Neural progenitor cell (in vitro differentiated cells): ENCODE data around the gene COQ10B. TPM values are rescaled to one million over a fixed set of nuclear protein-coding genes. Genes with fewer than 3 reads are reported as not detected.

Source experiments
- DNase-seq: peaks from one replicate; pipeline ENCODE4 v3.0.0-alpha.2; 2016; ENCODE audit warnings: low spot score
- H2AFZ ChIP-seq: fragments of 200-600 bp; sonication (generic); replicated peaks from 2 replicates; pipeline ENCODE4 v1.6.1; 2016; ENCODE audit warnings: antibody characterized with exemption
- H3F3A ChIP-seq: fragments of 200-600 bp; sonication (generic); 2 replicates; pipeline ENCODE4 v1.6.1; 2016; ENCODE audit warnings: antibody characterized with exemption, low read depth
- H3K27ac ChIP-seq: fragments of 200-600 bp; sonication (generic); 2 replicates; pipeline ENCODE4 v1.5.1; 2016; ENCODE audit warnings: mild to moderate bottlenecking
- H3K27me3 ChIP-seq: fragments of 200-600 bp; sonication (generic); 2 replicates; pipeline ENCODE4 v1.6.1; 2016; ENCODE audit warnings: mild to moderate bottlenecking, moderate library complexity
- H3K36me3 ChIP-seq: fragments of 200-600 bp; sonication (generic); 2 replicates; pipeline ENCODE4 v1.5.1; 2016
- H3K4me1 ChIP-seq: fragments of 200-600 bp; sonication (generic); 2 replicates; pipeline ENCODE4 v1.6.1; 2016; ENCODE audit warnings: mixed run types
- H3K4me2 ChIP-seq: fragments of 200-600 bp; sonication (generic); 2 replicates; pipeline ENCODE4 v1.6.1; 2016
- H3K4me3 ChIP-seq: fragments of 200-600 bp; sonication (generic); 2 replicates; pipeline ENCODE4 v1.5.1; 2016
- H3K79me2 ChIP-seq: fragments of 200-600 bp; sonication (generic); 2 replicates; pipeline ENCODE4 v1.6.1; 2016; ENCODE audit warnings: low read depth
- H3K9ac ChIP-seq: fragments of 200-600 bp; sonication (generic); 2 replicates; pipeline ENCODE4 v1.6.1; 2016
- H3K9me3 ChIP-seq: fragments of 200-600 bp; sonication (generic); 2 replicates; pipeline ENCODE4 v1.5.1; 2016; ENCODE audit warnings: low read depth
- H4K20me1 ChIP-seq: fragments of 200-600 bp; sonication (generic); 2 replicates; pipeline ENCODE4 v1.6.1; 2016; ENCODE audit warnings: low read depth
- H3K27ac Mint-ChIP-seq: 3 replicates; pipeline ENCODE4 v1.8.0; 2021; ENCODE audit warnings: mixed read lengths
- H3K27me3 Mint-ChIP-seq: 2 replicates; pipeline ENCODE4 v1.8.0; 2022; ENCODE audit warnings: low read depth, mild to moderate bottlenecking, inconsistent platforms, moderate library complexity, mixed read lengths; ENCODE audit not compliant: insufficient read depth
- H3K36me3 Mint-ChIP-seq: 3 replicates; pipeline ENCODE4 v1.8.0; 2021; ENCODE audit warnings: mixed read lengths
- H3K4me1 Mint-ChIP-seq: 3 replicates; pipeline ENCODE4 v1.8.0; 2021; ENCODE audit warnings: mixed read lengths
- H3K4me3 Mint-ChIP-seq: 3 replicates; pipeline ENCODE4 v1.8.0; 2021; ENCODE audit warnings: mild to moderate bottlenecking, moderate library complexity, mixed read lengths
- H3K9me3 Mint-ChIP-seq: 3 replicates; pipeline ENCODE4 v1.8.0; 2020; ENCODE audit warnings: mixed read lengths
- CTCF ChIP-seq: fragments of 200-600 bp; sonication (generic); IDR thresholded peaks from 2 replicates; pipeline ENCODE4 v1.5.1; 2017; ENCODE audit warnings: antibody characterized with exemption, mild to moderate bottlenecking
- EZH2 ChIP-seq: fragments of 200-600 bp; sonication (generic); IDR thresholded peaks from 2 replicates; pipeline ENCODE4 v1.6.1; 2017; ENCODE audit warnings: antibody characterized with exemption, mild to moderate bottlenecking, moderate library complexity
- EZH2phosphoT487 ChIP-seq: fragments of 200-600 bp; sonication (generic); IDR thresholded peaks from 2 replicates; pipeline ENCODE4 v1.6.1; 2017; ENCODE audit warnings: antibody characterized with exemption
- total RNA-seq: library from RNA; depleted of rRNA; stranded (reverse); fragments of >200 nt; gene quantifications from 2 replicates; pipeline ENCODE4 v1.2.3, GENCODE V29; 2015; ENCODE audit warnings: low replicate concordance

COQ10B gene
- total RNA-seq, 1 donor from 2014 or later = 20.1 TPM

GRCh38 chr2:197464175-197464574, 10.8 kb downstream of the COQ10B start:
- Mint-ChIP-seq H3K4me1 (no peaks in the 10 kb centered on the region), H3K27ac (peak overlapping the region; percentile 15), H3K27me3 (no peaks in the 10 kb centered on the region), H3K4me3 (no peak overlapping the region), H3K36me3 (peaks cover 9% of the 10 kb centered on the region), H3K9me3 (no peaks in the 10 kb centered on the region)
- Histone ChIP-seq H4K20me1 (no peaks in the 10 kb centered on the region), H3K4me1 (no peaks in the 10 kb centered on the region), H3K36me3 (no peaks in the 10 kb centered on the region), H3K9ac (no peak overlapping the region), H3K27me3 (no peaks in the 10 kb centered on the region), H3K4me2 (no peak overlapping the region), H3K9me3 (no peaks in the 10 kb centered on the region), H3K79me2 (no peaks in the 10 kb centered on the region), H3K27ac (no peak overlapping the region), H2AFZ (no peak overlapping the region), H3K4me3 (no peak overlapping the region), H3F3A (no peaks in the 10 kb centered on the region)
- no peak for DNase-seq
- TF ChIP-seq EZH2phosphoT487 (no peak), EZH2 (no peak), CTCF (no peak)

- H3K4me2 ChIP-seq = no peak overlapping the region
Observed at GRCh38 chr2:197472166-197472565, 18.8 kb downstream of the COQ10B start.

GRCh38 chr2:197477797-197478196, 24.4 kb downstream of the COQ10B start:
- Mint-ChIP-seq H3K27ac (no peak overlapping the region), H3K4me3 (no peak overlapping the region), H3K4me1 (no peaks in the 10 kb centered on the region), H3K9me3 (no peaks in the 10 kb centered on the region), H3K27me3 (no peaks in the 10 kb centered on the region), H3K36me3 (peaks cover 4% of the 10 kb centered on the region)
- Histone ChIP-seq H3K36me3 (peaks cover 7% of the 10 kb centered on the region), H3K79me2 (no peaks in the 10 kb centered on the region), H3K9me3 (no peaks in the 10 kb centered on the region), H3K4me2 (no peak overlapping the region), H4K20me1 (no peaks in the 10 kb centered on the region), H3K27me3 (no peaks in the 10 kb centered on the region), H3K9ac (no peak overlapping the region), H3F3A (no peaks in the 10 kb centered on the region), H2AFZ (no peak overlapping the region), H3K4me3 (no peak overlapping the region), H3K4me1 (no peaks in the 10 kb centered on the region), H3K27ac (no peak overlapping the region)
- DNase-seq = no peak
- TF ChIP-seq EZH2 (no peak), CTCF (no peak), EZH2phosphoT487 (no peak)

More at GRCh38 chr2:197472166-197472565, 18.8 kb downstream of the COQ10B start:
- no peak overlapping the region for H3K4me3 Mint-ChIP-seq
- H3K27ac Mint-ChIP-seq = no peak overlapping the region
- H3K79me2 ChIP-seq = no peaks in the 10 kb centered on the region
- H3F3A ChIP-seq = no peaks in the 10 kb centered on the region
- H2AFZ ChIP-seq = no peak overlapping the region
- no peak overlapping the region for H3K27ac ChIP-seq
- no peaks in the 10 kb centered on the region for H3K27me3 Mint-ChIP-seq
- no peaks in the 10 kb centered on the region for H3K9me3 Mint-ChIP-seq
- no peak for DNase-seq
- no peaks in the 10 kb centered on the region for H3K4me1 ChIP-seq
- H3K9ac ChIP-seq = no peak overlapping the region
- peaks cover 6% of the 10 kb centered on the region for H3K36me3 Mint-ChIP-seq
- no peaks in the 10 kb centered on the region for H4K20me1 ChIP-seq
- no peaks in the 10 kb centered on the region for H3K4me1 Mint-ChIP-seq
- H3K9me3 ChIP-seq = no peaks in the 10 kb centered on the region
- H3K27me3 ChIP-seq = no peaks in the 10 kb centered on the region
- TF ChIP-seq EZH2phosphoT487 (no peak), CTCF (no peak), EZH2 (no peak)
- H3K4me3 ChIP-seq = no peak overlapping the region
- peaks cover 7% of the 10 kb centered on the region for H3K36me3 ChIP-seq
